Medulla oblongata (tissue), 1 donor: ENCODE results near the gene FHL2.
"Not testable (repeated sequence)": the region's sequence is repeated elsewhere in the genome, so short reads cannot be mapped to it uniquely, and the experiment has no call there.

ENCODE experiments used
- DNase-seq: peaks from one replicate; pipeline ENCODE4 v3.0.0-alpha.2; 2015; ENCODE audit errors: extremely low spot score

FHL2 gene

GRCh38 chr2:105338020-105338385 lies 60.8 kb downstream of the FHL2 start:
- no peak for DNase-seq

GRCh38 chr2:105337122-105338019 lies 61.5 kb downstream of the FHL2 start, which contains the start of gene C2orf49:
Gene C2orf49 (plus strand): TSS chr2:105337540. CDS start chr2:105337588, 48 bp downstream.
- peak; percentile 91 for DNase-seq

GRCh38 chr2:105336786-105337121 lies 62.1 kb downstream of the FHL2 start:
- no peak for DNase-seq

- no peak for DNase-seq
These were observed 63.4 kb downstream of the FHL2 start for GRCh38 chr2:105335469-105335868.

- DNase-seq = no peak
These were observed 64.6 kb downstream of the FHL2 start for GRCh38 chr2:105334211-105334610.

- no peak for DNase-seq
These were observed 68.0 kb downstream of the FHL2 start for GRCh38 chr2:105330681-105331375.

- DNase-seq = peak; percentile 53
These were observed 69.0 kb downstream of the FHL2 start, which contains the start of gene TGFBRAP1 for GRCh38 chr2:105329561-105330495. Gene TGFBRAP1 (minus strand): TSS chr2:105329735. CDS start chr2:105308301, 21,434 bp downstream.

GRCh38 chr2:105329197-105329554 lies 69.7 kb downstream of the FHL2 start:
- peak; percentile 40 for DNase-seq

GRCh38 chr2:105328281-105329196 lies 70.3 kb downstream of the FHL2 start:
- peak; percentile 66 for DNase-seq

GRCh38 chr2:105327690-105328089 lies 71.2 kb downstream of the FHL2 start:
- DNase-seq = no peak

- not testable (repeated sequence) for DNase-seq
These were observed 71.6 kb downstream of the FHL2 start for GRCh38 chr2:105327271-105327670.

GRCh38 chr2:105325389-105325963 lies 73.4 kb downstream of the FHL2 start:
- DNase-seq = no peak

GRCh38 chr2:105324732-105325131 lies 74.1 kb downstream of the FHL2 start:
- DNase-seq = no peak

- DNase-seq = no peak
These were observed 74.8 kb downstream of the FHL2 start for GRCh38 chr2:105324101-105324500.

- DNase-seq = no peak
These were observed 75.7 kb downstream of the FHL2 start for GRCh38 chr2:105323111-105323510.

- DNase-seq = no peak
These were observed 76.8 kb downstream of the FHL2 start for GRCh38 chr2:105321875-105322646.

- DNase-seq = no peak
These were observed 78.1 kb downstream of the FHL2 start for GRCh38 chr2:105320651-105321215.

- no peak for DNase-seq
These were observed 80.9 kb downstream of the FHL2 start for GRCh38 chr2:105317937-105318336.

- no peak for DNase-seq
These were observed 83.5 kb downstream of the FHL2 start for GRCh38 chr2:105315314-105315713.
